Measurements from ENCODE around the gene LTO1.

The LTO1 gene

DNA sequence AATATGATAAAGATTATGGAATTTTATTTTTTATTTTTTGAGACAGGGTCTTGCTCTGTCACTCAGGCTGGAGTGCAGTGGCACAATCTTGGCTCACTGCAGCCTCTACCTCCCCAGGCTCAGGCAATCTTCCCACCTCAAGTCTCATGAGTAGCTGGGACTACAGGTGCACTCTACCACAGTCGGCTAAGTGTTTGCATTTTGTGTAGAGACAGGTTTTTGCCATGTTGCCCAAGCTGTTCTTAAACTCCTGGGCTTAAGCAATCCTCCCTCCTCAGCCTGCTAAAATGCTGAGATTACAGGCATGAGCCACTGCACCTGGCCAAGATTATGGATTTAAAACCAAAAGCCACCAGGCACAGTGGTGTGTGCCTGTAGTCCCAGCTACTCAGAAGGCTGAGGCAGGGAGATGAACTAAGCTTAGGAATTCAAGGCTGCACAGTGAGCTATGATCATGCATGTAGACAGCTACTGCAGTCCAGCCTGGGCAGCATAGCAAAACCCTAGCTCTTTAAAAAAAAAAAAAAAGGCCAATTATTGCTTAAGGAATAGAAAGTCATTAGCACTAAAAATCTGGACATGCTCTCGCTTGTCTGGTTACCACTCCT is 54.4 kb downstream of the LTO1 start:
- no peak for TF ChIP-seq GATA1 (IDR thresholded peaks at IDR 0.05; ENCODE audit: low read depth, low read length)
- no peak for TF ChIP-seq POLR2A (IDR thresholded peaks at IDR 0.05; ENCODE audit: low read length)
- no peak for DNase-seq

DNA sequence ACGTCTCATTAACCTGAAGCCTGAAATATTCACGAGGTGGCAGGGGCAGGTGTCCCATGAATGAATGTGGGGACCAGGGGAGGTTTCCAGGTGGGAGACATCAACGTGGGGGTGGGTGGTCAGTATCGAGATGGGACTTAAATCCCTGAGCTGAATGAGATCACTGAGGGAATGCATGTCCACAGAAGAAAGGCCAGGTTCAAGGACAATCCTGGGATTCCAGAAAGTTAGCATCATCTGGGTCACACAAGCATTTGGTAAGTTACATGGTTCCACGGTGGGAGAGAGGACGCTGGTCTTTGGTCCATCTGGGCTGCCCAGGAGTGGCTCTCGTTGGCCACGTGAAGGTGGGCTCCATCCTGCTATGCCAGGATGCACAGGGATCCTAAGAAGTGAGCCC is 56.9 kb downstream of the LTO1 start:
- no peak for DNase-seq
- TF ChIP-seq GATA1 (IDR thresholded peaks at IDR 0.05; ENCODE audit: low read depth, low read length) (no peak), POLR2A (IDR thresholded peaks at IDR 0.05; ENCODE audit: low read length) (no peak)

DNA sequence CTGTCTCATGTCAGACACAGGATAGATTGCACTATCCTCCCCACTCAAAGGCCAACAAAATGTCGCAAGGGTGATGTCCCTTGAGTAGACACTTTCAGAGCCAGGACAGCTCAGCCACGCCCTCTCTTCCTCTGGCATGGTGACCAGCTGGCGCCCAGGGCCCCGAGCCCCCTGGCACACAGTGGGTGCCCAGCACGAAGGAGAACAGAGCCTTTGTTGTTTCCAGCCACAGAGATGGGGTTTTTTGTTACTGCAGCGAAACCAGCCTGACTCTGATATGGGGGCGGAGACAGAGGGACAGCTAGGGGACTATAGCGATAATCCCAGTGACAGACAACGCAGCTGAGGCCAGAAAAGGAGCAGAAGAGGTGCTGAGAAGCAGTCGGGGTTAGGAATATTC is 57.5 kb downstream of the LTO1 start:
- TF ChIP-seq POLR2A (IDR thresholded peaks at IDR 0.05; ENCODE audit: low read length) = no peak
- TF ChIP-seq GATA1 (IDR thresholded peaks at IDR 0.05; ENCODE audit: low read depth, low read length) = no peak
- DNase-seq = no peak

DNA sequence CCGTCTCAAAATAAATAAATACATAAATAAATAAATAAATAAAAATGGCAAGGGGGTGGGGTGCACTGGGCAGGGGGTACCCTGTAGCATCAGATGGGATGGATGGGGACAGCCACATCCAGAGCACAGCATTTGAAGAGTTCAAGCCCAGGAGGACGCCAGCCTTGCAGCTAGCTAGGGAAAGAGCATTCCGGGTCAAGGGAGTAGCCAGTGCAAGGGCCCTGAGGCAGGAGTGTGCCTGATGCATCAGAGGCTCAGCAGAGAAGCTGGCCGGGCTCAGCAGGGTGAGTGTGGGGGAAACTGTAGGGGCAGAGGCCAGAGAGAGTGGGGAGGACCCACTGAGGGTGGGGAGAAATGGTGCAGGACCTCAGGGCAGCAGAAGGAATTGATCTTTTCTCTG is 57.9 kb downstream of the LTO1 start:
- TF ChIP-seq POLR2A (IDR thresholded peaks at IDR 0.05; ENCODE audit: low read length) (no peak), GATA1 (IDR thresholded peaks at IDR 0.05; ENCODE audit: low read depth, low read length) (no peak)
- DNase-seq = no peak

Data from erythroblast (primary cell).